Stimulated activated CD4-positive, alpha-beta T cell treated with anti-CD3 and anti-CD28 coated beads, Interleukin-4, amount 100 ng/mL, for 1 hour (primary cell): Measurements from ENCODE around the gene GRIP1.

Source experiments
- DNase-seq: peaks from one replicate; pipeline ENCODE4 v3.0.0-alpha.2; 2020

The GRIP1 gene

GRCh38 chr12:66590275-66590985, 88.4 kb downstream of the GRIP1 start:
- DNase-seq = no peak

GRCh38 chr12:66589095-66589494, 89.8 kb downstream of the GRIP1 start:
- no peak for DNase-seq

- no peak for DNase-seq
Observed at GRCh38 chr12:66587912-66588311, 91.0 kb downstream of the GRIP1 start.

GRCh38 chr12:66584673-66585072, 94.2 kb downstream of the GRIP1 start:
- DNase-seq = no peak

- no peak for DNase-seq
Observed at GRCh38 chr12:66573605-66574004, 105.3 kb downstream of the GRIP1 start.

GRCh38 chr12:66572845-66573244, 106.0 kb downstream of the GRIP1 start:
- no peak for DNase-seq

- no peak for DNase-seq
Observed at GRCh38 chr12:66571361-66571915, 107.4 kb downstream of the GRIP1 start.

- no peak for DNase-seq
Observed at GRCh38 chr12:66563220-66563619, 115.7 kb downstream of the GRIP1 start.

GRCh38 chr12:66555113-66555512, 123.8 kb downstream of the GRIP1 start:
- DNase-seq = no peak

GRCh38 chr12:66552716-66553115, 126.2 kb downstream of the GRIP1 start:
- DNase-seq = no peak

- DNase-seq = no peak
Observed at GRCh38 chr12:66550626-66551025, 128.2 kb downstream of the GRIP1 start.

- DNase-seq = no peak
Observed at GRCh38 chr12:66549050-66549389, 129.9 kb downstream of the GRIP1 start.

- no peak for DNase-seq
Observed at GRCh38 chr12:66548338-66549049, 130.4 kb downstream of the GRIP1 start.

- no peak for DNase-seq
Observed at GRCh38 chr12:66541426-66541825, 137.4 kb downstream of the GRIP1 start.

- DNase-seq = no peak
Observed at GRCh38 chr12:66539431-66539830, 139.4 kb downstream of the GRIP1 start.

GRCh38 chr12:66538970-66539369, 139.9 kb downstream of the GRIP1 start:
- DNase-seq = no peak

GRCh38 chr12:66537876-66538275, 141.0 kb downstream of the GRIP1 start:
- no peak for DNase-seq

- DNase-seq = no peak
Observed at GRCh38 chr12:66533767-66534166, 145.1 kb downstream of the GRIP1 start.

- DNase-seq = no peak
Observed at GRCh38 chr12:66531766-66532165, 147.1 kb downstream of the GRIP1 start.

GRCh38 chr12:66529934-66530333, 148.9 kb downstream of the GRIP1 start:
- DNase-seq = no peak

GRCh38 chr12:66516561-66516960, 162.3 kb downstream of the GRIP1 start:
- DNase-seq = no peak

- DNase-seq = no peak
Observed at GRCh38 chr12:66516133-66516532, 162.7 kb downstream of the GRIP1 start.

- DNase-seq = no peak
Observed at GRCh38 chr12:66514581-66514980, 164.3 kb downstream of the GRIP1 start.

GRCh38 chr12:66508025-66508424, 170.9 kb downstream of the GRIP1 start:
- DNase-seq = no peak
